Measurements from ENCODE around the gene TBC1D2B. TPM values are rescaled to one million over a fixed set of nuclear protein-coding genes. Genes with fewer than 3 reads are reported as not detected.

The TBC1D2B gene
- total and polyA plus RNA-seq, 4 donors = 8.4 to 119 (median 22.0) TPM

GRCh38 chr15:78004222-78004727 is 73.2 kb downstream of the TBC1D2B start:
- peaks cover 7 to 29% (median 17%) of the 10 kb centered on the region in 4 donors for H3K36me3 ChIP-seq (ENCODE audit: control insufficient read depth in 4 of 4, insufficient read depth in 3 of 4, low read depth in 1 of 4, low read length in 3 of 4)
- peak overlapping the region; percentile 81 to 83 for H3K27ac ChIP-seq (ENCODE audit: low read depth in 1 of 2, low read length in 2 of 2)
- DNase-seq (ENCODE audit: low spot score) = no peak
- TF ChIP-seq, protein P1, sequence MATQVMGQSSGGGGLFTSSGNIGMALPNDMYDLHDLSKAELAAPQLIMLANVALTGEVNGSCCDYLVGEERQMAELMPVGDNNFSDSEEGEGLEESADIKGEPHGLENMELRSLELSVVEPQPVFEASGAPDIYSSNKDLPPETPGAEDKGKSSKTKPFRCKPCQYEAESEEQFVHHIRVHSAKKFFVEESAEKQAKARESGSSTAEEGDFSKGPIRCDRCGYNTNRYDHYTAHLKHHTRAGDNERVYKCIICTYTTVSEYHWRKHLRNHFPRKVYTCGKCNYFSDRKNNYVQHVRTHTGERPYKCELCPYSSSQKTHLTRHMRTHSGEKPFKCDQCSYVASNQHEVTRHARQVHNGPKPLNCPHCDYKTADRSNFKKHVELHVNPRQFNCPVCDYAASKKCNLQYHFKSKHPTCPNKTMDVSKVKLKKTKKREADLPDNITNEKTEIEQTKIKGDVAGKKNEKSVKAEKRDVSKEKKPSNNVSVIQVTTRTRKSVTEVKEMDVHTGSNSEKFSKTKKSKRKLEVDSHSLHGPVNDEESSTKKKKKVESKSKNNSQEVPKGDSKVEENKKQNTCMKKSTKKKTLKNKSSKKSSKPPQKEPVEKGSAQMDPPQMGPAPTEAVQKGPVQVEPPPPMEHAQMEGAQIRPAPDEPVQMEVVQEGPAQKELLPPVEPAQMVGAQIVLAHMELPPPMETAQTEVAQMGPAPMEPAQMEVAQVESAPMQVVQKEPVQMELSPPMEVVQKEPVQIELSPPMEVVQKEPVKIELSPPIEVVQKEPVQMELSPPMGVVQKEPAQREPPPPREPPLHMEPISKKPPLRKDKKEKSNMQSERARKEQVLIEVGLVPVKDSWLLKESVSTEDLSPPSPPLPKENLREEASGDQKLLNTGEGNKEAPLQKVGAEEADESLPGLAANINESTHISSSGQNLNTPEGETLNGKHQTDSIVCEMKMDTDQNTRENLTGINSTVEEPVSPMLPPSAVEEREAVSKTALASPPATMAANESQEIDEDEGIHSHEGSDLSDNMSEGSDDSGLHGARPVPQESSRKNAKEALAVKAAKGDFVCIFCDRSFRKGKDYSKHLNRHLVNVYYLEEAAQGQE (IDR thresholded peaks at IDR 0.05) = peak; percentile 92
- TF ChIP-seq JUND (IDR thresholded peaks at IDR 0.05) (peak in 1 of 2 donors; percentile 4), YY1 (IDR thresholded peaks at IDR 0.05) (no peak)
- peaks cover 31 to 80% (median 72%) of the 10 kb centered on the region in 4 donors for H3K4me1 ChIP-seq (ENCODE audit: control insufficient read depth in 4 of 4, insufficient read depth in 4 of 4, low read length in 3 of 4)
- no peaks in the 10 kb centered on the region for H3K27me3 ChIP-seq (ENCODE audit: control insufficient read depth in 4 of 4, insufficient read depth in 4 of 4, low read length in 3 of 4)
- no peak overlapping the region for H3K4me3 ChIP-seq (ENCODE audit: low read depth in 1 of 3, low read length in 3 of 3)
- no peaks in the 10 kb centered on the region for H3K9me3 ChIP-seq (ENCODE audit: control insufficient read depth in 4 of 4, low read length in 3 of 4)
- WGBS = 43% methylated on average over 9 of the region's 9 CpGs
- H3K9ac ChIP-seq (ENCODE audit: low read depth in 1 of 2, low read length in 2 of 2) = peak overlapping the region; percentile 20 to 66

GRCh38 chr15:78003539-78004008 is 73.9 kb downstream of the TBC1D2B start:
- no peak for DNase-seq (ENCODE audit: low spot score)
- Histone ChIP-seq H3K4me1 (ENCODE audit: control insufficient read depth in 4 of 4, insufficient read depth in 4 of 4, low read length in 3 of 4) (peaks cover 26 to 73% (median 66%) of the 10 kb centered on the region in 4 donors), H3K36me3 (ENCODE audit: control insufficient read depth in 4 of 4, insufficient read depth in 3 of 4, low read depth in 1 of 4, low read length in 3 of 4) (peaks cover 8 to 28% (median 17%) of the 10 kb centered on the region in 4 donors), H3K27ac (ENCODE audit: low read depth in 1 of 2, low read length in 2 of 2) (peak overlapping the region; percentile 81 to 83), H3K9ac (ENCODE audit: low read depth in 1 of 2, low read length in 2 of 2) (peak overlapping the region in 1 of 2 donors; percentile 8), H3K4me3 (ENCODE audit: low read depth in 1 of 3, low read length in 3 of 3) (no peak overlapping the region), H3K27me3 (ENCODE audit: control insufficient read depth in 4 of 4, insufficient read depth in 4 of 4, low read length in 3 of 4) (no peaks in the 10 kb centered on the region), H3K9me3 (ENCODE audit: control insufficient read depth in 4 of 4, low read length in 3 of 4) (no peaks in the 10 kb centered on the region)
- 45% methylated on average over 13 of the region's 13 CpGs for WGBS
- TF ChIP-seq TAF1 (conservative IDR thresholded peaks at IDR 0.05) (no peak), YY1 (IDR thresholded peaks at IDR 0.05) (peak; percentile 47), NR2F2 (IDR thresholded peaks at IDR 0.05) (no peak), GABPA (IDR thresholded peaks at IDR 0.05 in 1 of 2, conservative IDR thresholded peaks at IDR 0.05 in 1 of 2) (no peak), EGR1 (IDR thresholded peaks at IDR 0.05; ENCODE audit: low read depth in 2 of 2) (peak in 1 of 2 donors; percentile 59), HNF4A (conservative IDR thresholded peaks at IDR 0.05) (peak; percentile 53 to 64), FOXA2 (IDR thresholded peaks at IDR 0.05) (peak; percentile 88), RXRA (IDR thresholded peaks at IDR 0.05) (peak; percentile 90), FOXA1 (IDR thresholded peaks at IDR 0.05) (peak; percentile 91), SP1 (IDR thresholded peaks at IDR 0.05) (peak; percentile 66)
- TF ChIP-seq, protein P2, sequence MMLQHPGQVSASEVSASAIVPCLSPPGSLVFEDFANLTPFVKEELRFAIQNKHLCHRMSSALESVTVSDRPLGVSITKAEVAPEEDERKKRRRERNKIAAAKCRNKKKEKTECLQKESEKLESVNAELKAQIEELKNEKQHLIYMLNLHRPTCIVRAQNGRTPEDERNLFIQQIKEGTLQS (IDR thresholded peaks at IDR 0.05) = peak; percentile 23
- TF ChIP-seq, protein P3, sequence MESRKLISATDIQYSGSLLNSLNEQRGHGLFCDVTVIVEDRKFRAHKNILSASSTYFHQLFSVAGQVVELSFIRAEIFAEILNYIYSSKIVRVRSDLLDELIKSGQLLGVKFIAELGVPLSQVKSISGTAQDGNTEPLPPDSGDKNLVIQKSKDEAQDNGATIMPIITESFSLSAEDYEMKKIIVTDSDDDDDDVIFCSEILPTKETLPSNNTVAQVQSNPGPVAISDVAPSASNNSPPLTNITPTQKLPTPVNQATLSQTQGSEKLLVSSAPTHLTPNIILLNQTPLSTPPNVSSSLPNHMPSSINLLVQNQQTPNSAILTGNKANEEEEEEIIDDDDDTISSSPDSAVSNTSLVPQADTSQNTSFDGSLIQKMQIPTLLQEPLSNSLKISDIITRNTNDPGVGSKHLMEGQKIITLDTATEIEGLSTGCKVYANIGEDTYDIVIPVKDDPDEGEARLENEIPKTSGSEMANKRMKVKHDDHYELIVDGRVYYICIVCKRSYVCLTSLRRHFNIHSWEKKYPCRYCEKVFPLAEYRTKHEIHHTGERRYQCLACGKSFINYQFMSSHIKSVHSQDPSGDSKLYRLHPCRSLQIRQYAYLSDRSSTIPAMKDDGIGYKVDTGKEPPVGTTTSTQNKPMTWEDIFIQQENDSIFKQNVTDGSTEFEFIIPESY (IDR thresholded peaks at IDR 0.05) = peak; percentile 15
- TF ChIP-seq, protein P4, sequence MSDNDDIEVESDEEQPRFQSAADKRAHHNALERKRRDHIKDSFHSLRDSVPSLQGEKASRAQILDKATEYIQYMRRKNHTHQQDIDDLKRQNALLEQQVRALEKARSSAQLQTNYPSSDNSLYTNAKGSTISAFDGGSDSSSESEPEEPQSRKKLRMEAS (IDR thresholded peaks at IDR 0.05) = peak; percentile 92
- TF ChIP-seq, protein P1 (IDR thresholded peaks at IDR 0.05) = peak; percentile 13

Data from liver (tissue), 9 donors.